Liver (tissue), 9 donors: Measurements from ENCODE around the gene DCST2. TPM values are rescaled to one million over a fixed set of nuclear protein-coding genes. Genes with fewer than 3 reads are reported as not detected.

Experiments
- DNase-seq: peaks from one replicate; pipeline ENCODE4 v3.0.0-alpha.2; 2017; ENCODE audit warnings: low spot score
- H3K27ac ChIP-seq, 2 donors: one replicate each; pipeline ENCODE4 v1.7.0; 2013; ENCODE audit warnings: inconsistent platforms in 2 of 2, low read length in 2 of 2, control low read depth in 1 of 2, low read depth in 1 of 2, mild to moderate bottlenecking in 1 of 2
- H3K27me3 ChIP-seq, 4 donors: one replicate each; pipeline versions ENCODE4 v1.6.1 to v1.7.0; 2013; ENCODE audit warnings: low read length in 3 of 4, inconsistent platforms in 1 of 4, mild to moderate bottlenecking in 1 of 4, moderate library complexity in 1 of 4; ENCODE audit not compliant: control insufficient read depth in 4 of 4, insufficient read depth in 4 of 4
- H3K36me3 ChIP-seq, 4 donors: one replicate each; pipeline versions ENCODE4 v1.6.1 to v1.7.0; 2013; ENCODE audit warnings: low read length in 3 of 4, mild to moderate bottlenecking in 3 of 4, low read depth in 1 of 4, moderate library complexity in 1 of 4; ENCODE audit not compliant: control insufficient read depth in 4 of 4, insufficient read depth in 3 of 4
- H3K4me1 ChIP-seq, 4 donors: one replicate each; pipeline versions ENCODE4 v1.6.1 to v1.7.0; 2013; ENCODE audit warnings: low read length in 3 of 4, mild to moderate bottlenecking in 3 of 4, moderate library complexity in 1 of 4; ENCODE audit not compliant: control insufficient read depth in 4 of 4, insufficient read depth in 4 of 4
- H3K4me3 ChIP-seq, 3 donors: one replicate each; pipeline versions ENCODE4 v1.6.1 to v1.7.0; 2013; ENCODE audit warnings: low read length in 3 of 3, control low read depth in 1 of 3, low read depth in 1 of 3, mild to moderate bottlenecking in 1 of 3
- H3K9ac ChIP-seq, 2 donors: one replicate each; pipeline ENCODE4 v1.7.0; 2013; ENCODE audit warnings: low read length in 2 of 2, mild to moderate bottlenecking in 2 of 2, moderate library complexity in 2 of 2, control low read depth in 1 of 2, low read depth in 1 of 2
- H3K9me3 ChIP-seq, 4 donors: one replicate each; pipeline versions ENCODE4 v1.6.1 to v1.7.0; 2013; ENCODE audit warnings: low read length in 3 of 4; ENCODE audit not compliant: control insufficient read depth in 4 of 4
- ATF3 ChIP-seq: IDR thresholded peaks from 2 replicates; pipeline ENCODE4 v1.6.1; 2016; ENCODE audit warnings: antibody characterized with exemption
- CTCF ChIP-seq: fragments of 150-350 bp; IDR thresholded peaks from 2 replicates; pipeline ENCODE4 v1.5.1; 2017; ENCODE audit warnings: improper control_type of control experiment, low read depth, low read length; ENCODE audit not compliant: missing input control
- EGR1 ChIP-seq, 2 donors: IDR thresholded peaks; 2 replicates each; pipeline ENCODE4 v1.6.1; 2016 to 2018; ENCODE audit warnings: antibody characterized with exemption in 2 of 2, low read depth in 2 of 2
- FOXA1 ChIP-seq: IDR thresholded peaks from 2 replicates; pipeline ENCODE4 v1.6.1; 2016; ENCODE audit warnings: antibody characterized with exemption
- FOXA2 ChIP-seq: IDR thresholded peaks from 2 replicates; pipeline ENCODE4 v1.6.1; 2016; ENCODE audit warnings: antibody characterized with exemption
- HNF4A ChIP-seq, 2 donors: conservative IDR thresholded peaks; 2 replicates each; pipeline ENCODE4 v1.6.1; 2016; ENCODE audit warnings: antibody characterized with exemption in 2 of 2, mild to moderate bottlenecking in 2 of 2
- JUND ChIP-seq, 2 donors: IDR thresholded peaks; 2 replicates each; pipeline ENCODE4 v1.6.1; 2016; ENCODE audit warnings: antibody characterized with exemption in 2 of 2
- RAD21 ChIP-seq, 2 donors: IDR thresholded peaks; 2 replicates each; pipeline ENCODE4 v1.6.1; 2016; ENCODE audit warnings: antibody characterized with exemption in 2 of 2, mild to moderate bottlenecking in 2 of 2
- RXRA ChIP-seq, 2 donors: IDR thresholded peaks; 2 replicates each; pipeline ENCODE4 v1.6.1; 2017 to 2018; ENCODE audit warnings: antibody characterized with exemption in 2 of 2, mild to moderate bottlenecking in 1 of 2
- SP1 ChIP-seq: IDR thresholded peaks from 2 replicates; pipeline ENCODE4 v1.6.1; 2018; ENCODE audit warnings: antibody characterized with exemption, mild to moderate bottlenecking
- YY1 ChIP-seq: IDR thresholded peaks from 2 replicates; pipeline ENCODE4 v1.6.1; 2016; ENCODE audit warnings: antibody characterized with exemption, mild to moderate bottlenecking
- ZBTB33 ChIP-seq: IDR thresholded peaks from 2 replicates; pipeline ENCODE4 v1.6.1; 2016; ENCODE audit warnings: antibody characterized with exemption
- WGBS: extraction: QIAGEN DNeasy Blood & Tissue Kit; methylation state at CpG from one replicate; pipeline ENCODE4 v1.1.7; 2013; 5-methylcytosine and 5-hydroxymethylcytosine counted together
- polyA plus RNA-seq, 2 donors: library from polyadenylated mRNA; stranded (reverse) in 1 of 2; unstranded in 1 of 2; fragments of 200-250 nt in 1 of 2; fragments of >200 nt in 1 of 2; fragmentation: Nextera tagmentation in 1 of 2; extraction: Ambion mirVana in 1 of 2; gene quantifications; one replicate each; pipeline versions ENCODE4 v1.2.1 to v1.2.3, GENCODE V29; 2013 to 2015
- total RNA-seq, 2 donors: library from RNA; depleted of rRNA; stranded (reverse); fragments of >200 nt; gene quantifications; one replicate each; pipeline ENCODE4 v1.2.3, GENCODE V29; 2014
- TF ChIP-seq, protein P1 (sequence below): IDR thresholded peaks from 2 replicates; pipeline ENCODE4 v1.6.1; 2016; ENCODE audit warnings: antibody characterized with exemption
- TF ChIP-seq, protein P2 (sequence below): IDR thresholded peaks from 2 replicates; pipeline ENCODE4 v1.6.1; 2016; ENCODE audit warnings: antibody characterized with exemption, mild to moderate bottlenecking
- donor health status: healthy.
- donor health status: healthy.
- donor health status: healthy.
- donor health status: healthy.
- donor health status: healthy.

The DCST2 gene
- total and polyA plus RNA-seq, 4 donors, result 0.25 to 0.53 (median 0.27) TPM; not detected in 1

- H3K36me3 ChIP-seq, result peaks cover 4 to 20% (median 14%) of the 10 kb centered on the region in 4 donors
- DNase-seq, result no peak
- peak overlapping the region; percentile 9 to 50 (median 29) for H3K4me3 ChIP-seq
- peak overlapping the region; percentile 89 to 99 for H3K27ac ChIP-seq
- WGBS, result 27% methylated on average over 10 of the region's 10 CpGs
- peak overlapping the region; percentile 17 to 55 for H3K9ac ChIP-seq
- peaks cover 13 to 44% (median 30%) of the 10 kb centered on the region in 4 donors for H3K4me1 ChIP-seq
- no peaks in the 10 kb centered on the region for H3K9me3 ChIP-seq
- TF ChIP-seq RXRA (IDR thresholded peaks at IDR 0.05), result no peak
- no peak for TF ChIP-seq FOXA2
- TF ChIP-seq JUND (IDR thresholded peaks at IDR 0.05), result no peak
- TF ChIP-seq RAD21 (IDR thresholded peaks at IDR 0.05), result no peak
- TF ChIP-seq, protein P1, sequence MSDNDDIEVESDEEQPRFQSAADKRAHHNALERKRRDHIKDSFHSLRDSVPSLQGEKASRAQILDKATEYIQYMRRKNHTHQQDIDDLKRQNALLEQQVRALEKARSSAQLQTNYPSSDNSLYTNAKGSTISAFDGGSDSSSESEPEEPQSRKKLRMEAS, result no peak
- no peak for TF ChIP-seq YY1
- no peak for TF ChIP-seq EGR1 (IDR thresholded peaks at IDR 0.05; ENCODE audit: low read depth in 2 of 2)
- no peak for TF ChIP-seq ATF3
- no peak for TF ChIP-seq CTCF
- TF ChIP-seq, protein P2, sequence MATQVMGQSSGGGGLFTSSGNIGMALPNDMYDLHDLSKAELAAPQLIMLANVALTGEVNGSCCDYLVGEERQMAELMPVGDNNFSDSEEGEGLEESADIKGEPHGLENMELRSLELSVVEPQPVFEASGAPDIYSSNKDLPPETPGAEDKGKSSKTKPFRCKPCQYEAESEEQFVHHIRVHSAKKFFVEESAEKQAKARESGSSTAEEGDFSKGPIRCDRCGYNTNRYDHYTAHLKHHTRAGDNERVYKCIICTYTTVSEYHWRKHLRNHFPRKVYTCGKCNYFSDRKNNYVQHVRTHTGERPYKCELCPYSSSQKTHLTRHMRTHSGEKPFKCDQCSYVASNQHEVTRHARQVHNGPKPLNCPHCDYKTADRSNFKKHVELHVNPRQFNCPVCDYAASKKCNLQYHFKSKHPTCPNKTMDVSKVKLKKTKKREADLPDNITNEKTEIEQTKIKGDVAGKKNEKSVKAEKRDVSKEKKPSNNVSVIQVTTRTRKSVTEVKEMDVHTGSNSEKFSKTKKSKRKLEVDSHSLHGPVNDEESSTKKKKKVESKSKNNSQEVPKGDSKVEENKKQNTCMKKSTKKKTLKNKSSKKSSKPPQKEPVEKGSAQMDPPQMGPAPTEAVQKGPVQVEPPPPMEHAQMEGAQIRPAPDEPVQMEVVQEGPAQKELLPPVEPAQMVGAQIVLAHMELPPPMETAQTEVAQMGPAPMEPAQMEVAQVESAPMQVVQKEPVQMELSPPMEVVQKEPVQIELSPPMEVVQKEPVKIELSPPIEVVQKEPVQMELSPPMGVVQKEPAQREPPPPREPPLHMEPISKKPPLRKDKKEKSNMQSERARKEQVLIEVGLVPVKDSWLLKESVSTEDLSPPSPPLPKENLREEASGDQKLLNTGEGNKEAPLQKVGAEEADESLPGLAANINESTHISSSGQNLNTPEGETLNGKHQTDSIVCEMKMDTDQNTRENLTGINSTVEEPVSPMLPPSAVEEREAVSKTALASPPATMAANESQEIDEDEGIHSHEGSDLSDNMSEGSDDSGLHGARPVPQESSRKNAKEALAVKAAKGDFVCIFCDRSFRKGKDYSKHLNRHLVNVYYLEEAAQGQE, result no peak
- no peak for TF ChIP-seq FOXA1
- TF ChIP-seq HNF4A (conservative IDR thresholded peaks at IDR 0.05), result no peak
- TF ChIP-seq ZBTB33, result no peak
- no peak for TF ChIP-seq SP1
- no peaks in the 10 kb centered on the region for H3K27me3 ChIP-seq
Observed at GRCh38 chr1:154971341-154971998, 62.1 kb downstream of the DCST2 start.
